Caki2 (cell line): Measurements from ENCODE around the gene SEC14L5. TPM values are rescaled to one million over a fixed set of nuclear protein-coding genes. Genes with fewer than 3 reads are reported as not detected.

Experiments
- DNase-seq: peaks from one replicate; pipeline ENCODE4 v3.0.0-alpha.2; 2015; ENCODE audit warnings: low read depth
- in situ Hi-C: cut with HindIII; loops from 2 replicates; pipeline ENCODE4 v1.10.0; 2016; ENCODE audit warnings: low sequenced_read_pairs, low pct_unique_long_range_greater_than_20kb, mixed read lengths
- total RNA-seq: library from RNA; depleted of rRNA; stranded (reverse); fragments of >200 nt; shearing (Covaris generic); gene quantifications from 2 replicates; pipeline ENCODE4 v1.2.3, GENCODE V29; 2014; ENCODE audit warnings: low replicate concordance

The SEC14L5 gene
- total RNA-seq, 1 experiment from 2014 or later: under 0.01 TPM

DNA sequence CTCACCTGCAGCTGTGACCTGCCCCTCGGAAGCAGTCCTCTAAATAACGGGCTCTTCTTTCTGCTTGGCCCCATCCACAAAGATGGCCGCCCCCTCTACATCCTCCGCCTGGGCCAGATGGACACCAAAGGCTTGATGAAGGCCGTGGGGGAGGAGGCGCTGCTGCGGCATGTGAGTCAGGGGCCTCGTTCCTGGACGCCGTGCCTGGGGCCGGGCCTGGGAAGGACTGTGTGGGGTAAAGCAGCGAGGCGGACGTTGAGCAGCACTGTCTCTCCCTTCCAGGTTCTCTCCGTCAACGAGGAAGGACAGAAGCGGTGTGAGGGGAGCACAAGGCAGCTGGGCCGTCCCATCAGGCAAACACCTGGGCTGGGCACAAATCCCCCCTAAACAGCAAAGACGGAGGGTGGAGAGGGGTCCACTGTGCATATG is 42.5 kb downstream of the SEC14L5 start:
- DNase-seq: no peak
- in situ Hi-C loops: no loop called here

DNA sequence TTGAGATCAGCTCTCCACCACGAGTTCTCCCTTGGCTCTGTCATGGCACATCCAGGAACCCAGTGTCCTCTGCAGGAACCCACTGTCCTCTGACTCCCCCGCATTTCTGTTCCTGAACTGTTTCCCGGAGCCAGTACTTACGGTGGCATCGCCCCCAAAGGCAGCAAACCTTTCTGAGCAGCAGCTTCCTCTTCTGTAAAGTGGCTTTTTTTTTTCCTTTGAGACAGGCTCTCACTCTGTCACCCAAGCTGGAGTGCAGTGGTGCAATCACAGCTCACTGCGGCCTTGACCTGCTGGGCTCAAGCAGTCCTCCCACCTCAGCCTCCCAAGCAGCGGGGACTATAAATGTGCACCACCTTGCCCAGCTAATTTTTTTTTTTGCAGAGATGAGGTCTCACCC is 43.4 kb downstream of the SEC14L5 start:
- in situ Hi-C loops: no loop called here
- no peak for DNase-seq

DNA sequence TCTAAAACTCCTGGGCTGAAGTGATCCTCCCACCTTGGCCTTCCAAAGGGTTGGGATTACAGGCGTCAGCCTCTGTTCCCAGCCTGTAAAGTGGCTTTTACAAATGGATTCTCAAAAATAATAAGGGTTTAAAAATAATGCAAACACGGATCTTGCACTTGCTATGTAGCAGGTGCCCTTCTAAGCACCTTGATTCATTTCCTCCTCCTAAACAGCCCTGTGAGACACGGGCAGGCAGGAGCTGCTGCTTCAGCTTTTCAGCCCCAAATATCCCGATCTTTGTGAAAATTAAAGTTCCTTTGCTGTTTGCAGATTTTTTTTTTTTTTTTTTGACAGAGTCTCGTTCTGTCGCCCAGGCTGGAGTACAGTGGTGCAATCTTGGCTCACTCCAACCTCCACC is 43.9 kb downstream of the SEC14L5 start:
- DNase-seq: no peak
- in situ Hi-C loops: no loop called here

GRCh38 chr16:5002699-5003143 is 44.6 kb downstream of the SEC14L5 start:
- DNase-seq: no peak
- in situ Hi-C loops: no loop called here

- in situ Hi-C loops: no loop called here
- DNase-seq: no peak
Measured at GRCh38 chr16:5003211-5003610, 45.1 kb downstream of the SEC14L5 start.

DNA sequence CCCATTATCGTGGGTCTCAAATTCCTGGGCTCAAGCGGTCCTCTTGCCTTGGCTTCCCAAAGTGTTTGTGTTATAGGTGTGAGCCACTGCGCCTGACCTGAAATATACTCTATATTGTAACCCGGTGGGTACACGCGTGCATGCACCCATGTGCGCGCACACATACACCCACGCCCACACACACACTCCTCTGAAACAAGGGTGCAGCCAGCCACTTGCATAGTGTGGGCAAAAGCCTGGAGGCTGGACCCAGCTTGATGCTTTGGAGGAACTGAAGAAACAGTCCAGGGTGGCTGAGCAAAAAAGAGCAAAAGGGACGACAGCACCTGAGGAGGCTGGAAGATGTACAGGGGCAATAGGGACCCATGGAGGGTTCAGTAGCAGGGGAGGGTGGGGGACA is 45.7 kb downstream of the SEC14L5 start:
- DNase-seq: no peak
- in situ Hi-C loops: no loop called here

GRCh38 chr16:5004311-5004710 is 46.2 kb downstream of the SEC14L5 start:
- DNase-seq: no peak
- in situ Hi-C loops: no loop called here

- DNase-seq: no peak
- in situ Hi-C loops: no loop called here
Measured at GRCh38 chr16:5005916-5006315, 47.8 kb downstream of the SEC14L5 start.

GRCh38 chr16:5006348-5007193 is 48.4 kb downstream of the SEC14L5 start:
- DNase-seq: no peak
- in situ Hi-C loops: no loop called here

DNA sequence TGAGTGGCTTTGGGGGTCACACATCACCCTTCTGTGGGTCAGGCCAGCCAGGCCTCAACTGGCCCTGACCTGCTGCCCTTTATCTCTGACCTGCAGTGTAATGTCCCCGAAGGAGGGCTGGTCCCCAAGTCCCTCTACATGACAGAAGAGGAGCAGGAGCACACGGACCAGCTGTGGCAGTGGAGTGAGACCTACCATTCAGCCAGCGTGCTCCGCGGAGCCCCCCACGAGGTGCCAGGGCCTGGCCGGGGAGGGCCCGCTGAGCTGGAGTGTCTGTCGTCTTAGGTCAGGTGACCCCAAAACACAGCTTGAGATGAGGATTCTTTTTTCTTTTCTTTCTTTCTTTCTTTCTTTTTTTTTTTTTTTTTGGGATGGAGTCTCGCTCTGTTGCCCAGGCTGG is 49.1 kb downstream of the SEC14L5 start:
- in situ Hi-C loops: no loop called here
- no peak for DNase-seq

DNA sequence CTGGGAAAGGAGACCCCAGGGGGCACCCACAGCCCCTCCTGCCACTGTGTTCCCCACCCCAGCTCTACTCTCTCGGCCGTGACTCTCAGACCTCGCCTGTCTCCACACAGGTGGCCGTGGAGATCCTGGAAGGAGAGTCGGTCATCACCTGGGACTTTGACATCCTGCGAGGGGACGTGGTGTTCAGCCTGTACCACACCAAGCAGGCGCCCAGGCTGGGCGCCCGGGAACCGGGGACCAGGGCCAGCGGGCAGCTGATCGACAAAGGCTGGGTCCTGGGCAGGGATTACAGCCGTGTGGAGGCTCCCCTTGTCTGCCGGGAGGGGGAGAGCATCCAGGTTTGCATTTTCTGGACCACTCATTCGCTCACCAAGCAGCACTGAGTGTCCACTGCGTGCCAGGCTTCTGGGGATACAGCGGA is 50.2 kb downstream of the SEC14L5 start:
- in situ Hi-C loops: no loop called here
- no peak for DNase-seq

- no peak for DNase-seq
- in situ Hi-C loops: no loop called here
Measured at GRCh38 chr16:5010576-5011329, 52.6 kb downstream of the SEC14L5 start.

DNA sequence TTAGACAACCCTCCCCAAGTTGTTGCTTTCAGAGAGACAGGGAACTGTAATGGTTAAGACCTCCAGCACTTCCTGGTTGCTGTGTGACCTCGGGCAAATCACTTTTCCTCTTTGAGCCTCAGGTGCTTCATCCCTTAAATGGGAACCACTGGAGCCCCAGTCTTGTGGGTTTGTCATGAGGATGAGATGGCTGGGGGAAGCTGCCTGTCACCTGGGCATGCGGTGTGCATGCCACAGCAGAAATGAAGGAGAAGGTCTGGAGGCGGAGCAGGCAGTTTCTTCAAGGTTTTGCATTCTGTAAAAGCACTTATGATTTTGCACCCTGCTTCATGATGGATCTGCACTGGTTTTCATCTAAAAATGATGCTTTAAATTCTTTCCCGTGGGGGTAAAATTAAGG is 53.5 kb downstream of the SEC14L5 start:
- in situ Hi-C loops: no loop called here
- no peak for DNase-seq

- in situ Hi-C loops: no loop called here
- no peak for DNase-seq
Measured at GRCh38 chr16:5012887-5013286, 54.8 kb downstream of the SEC14L5 start.

- in situ Hi-C loops: no loop called here
- no peak for DNase-seq
Measured at GRCh38 chr16:5015351-5015750, 57.2 kb downstream of the SEC14L5 start.

DNA sequence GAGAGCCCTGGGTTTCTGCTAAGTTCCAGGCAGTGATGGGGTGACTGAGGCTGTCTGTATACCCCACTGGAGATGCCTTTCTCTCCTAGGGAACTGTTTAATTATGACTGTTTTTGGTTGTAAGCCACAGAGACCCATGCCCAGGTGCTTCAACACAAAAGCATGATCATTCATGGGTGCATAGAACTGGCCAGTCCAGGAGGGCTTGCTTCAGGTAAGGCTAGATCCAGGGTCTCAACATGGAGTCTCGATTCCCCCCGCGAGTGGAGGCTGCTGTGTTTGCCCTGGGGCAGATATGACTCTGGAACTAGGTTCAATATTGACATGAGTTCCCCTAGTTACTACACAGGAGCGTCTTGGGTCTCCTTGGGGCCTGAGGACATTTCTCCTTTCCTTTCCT is 57.8 kb downstream of the SEC14L5 start:
- no peak for DNase-seq
- in situ Hi-C loops: no loop called here

DNA sequence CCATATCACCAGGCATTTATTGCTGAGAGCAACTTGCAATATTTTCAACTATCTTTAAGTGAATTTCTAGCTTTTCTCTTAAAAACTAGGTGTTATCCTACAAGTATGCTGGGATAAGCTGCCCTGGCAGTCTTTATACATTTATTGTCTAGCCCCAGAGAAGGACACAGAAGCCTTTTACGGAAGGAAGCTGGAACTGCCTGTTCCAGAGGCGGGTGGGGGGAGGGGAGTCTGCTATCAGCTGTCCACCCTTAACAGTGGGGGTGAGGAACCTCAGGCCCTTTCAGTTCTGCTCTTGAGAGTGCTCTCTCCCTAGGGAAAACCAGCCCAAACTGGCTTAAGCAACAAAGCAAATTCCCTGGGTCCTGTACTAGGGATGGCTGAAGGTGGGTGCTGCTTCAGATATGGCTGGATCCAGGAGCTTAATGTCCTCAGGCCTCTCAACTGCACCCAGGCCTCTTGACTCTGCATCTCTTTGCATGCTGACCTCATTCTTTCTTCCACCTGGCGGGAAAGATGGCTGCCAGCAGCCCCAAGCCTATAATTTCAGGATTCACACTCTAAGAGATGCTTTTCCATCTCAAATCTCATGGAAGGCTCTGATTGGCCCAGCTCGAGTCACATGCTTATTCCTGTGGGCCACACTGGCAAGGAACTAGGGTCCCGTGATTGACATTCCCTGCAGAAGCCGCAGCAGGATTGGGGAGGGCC is 59.0 kb downstream of the SEC14L5 start:
- in situ Hi-C loops: no loop called here
- no peak for DNase-seq

DNA sequence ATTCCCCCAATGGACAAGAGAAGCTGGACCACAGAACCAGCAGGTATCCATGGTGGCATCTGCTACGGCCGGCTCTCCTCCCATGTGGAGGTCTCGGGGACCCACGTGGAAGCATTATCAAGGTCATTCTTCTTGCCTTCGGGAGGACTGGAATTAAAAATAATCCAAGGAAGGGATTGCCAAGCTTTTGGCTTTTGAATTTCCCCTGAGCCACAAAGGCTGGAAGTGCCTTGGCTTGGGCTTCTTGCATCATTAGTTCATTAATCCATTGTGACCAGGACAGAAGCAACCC is 59.5 kb downstream of the SEC14L5 start:
- in situ Hi-C loops: no loop called here

DNA sequence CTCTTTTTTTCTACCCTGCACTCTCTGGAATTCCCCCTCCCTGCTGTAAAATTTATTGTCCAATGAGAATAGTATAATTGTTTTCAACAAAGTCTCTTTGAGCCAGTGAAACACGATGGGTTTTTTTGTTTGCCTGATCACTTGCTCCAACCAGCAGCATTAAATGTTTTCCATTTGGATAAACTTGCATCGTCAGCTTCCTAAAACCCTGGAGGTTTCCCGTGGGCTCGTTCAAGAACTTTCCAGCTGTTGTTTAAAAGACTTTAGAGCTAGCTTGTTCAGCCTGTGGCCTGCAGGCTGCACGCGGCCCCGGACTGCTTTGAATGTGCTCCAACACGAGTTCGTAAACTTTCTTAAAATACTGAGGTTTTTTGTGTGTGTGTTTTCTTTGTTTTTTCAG is 60.7 kb downstream of the SEC14L5 start:
- in situ Hi-C loops: no loop called here
- DNase-seq: no peak

More for the DNA sequence above, 59.5 kb downstream of the SEC14L5 start:
- DNase-seq: no peak
